Measurements from ENCODE around the gene SPATA19.
"Not testable (repeated sequence)": the region's sequence is repeated elsewhere in the genome, so short reads cannot be mapped to it uniquely, and the experiment has no call there.

SPATA19 gene

DNA sequence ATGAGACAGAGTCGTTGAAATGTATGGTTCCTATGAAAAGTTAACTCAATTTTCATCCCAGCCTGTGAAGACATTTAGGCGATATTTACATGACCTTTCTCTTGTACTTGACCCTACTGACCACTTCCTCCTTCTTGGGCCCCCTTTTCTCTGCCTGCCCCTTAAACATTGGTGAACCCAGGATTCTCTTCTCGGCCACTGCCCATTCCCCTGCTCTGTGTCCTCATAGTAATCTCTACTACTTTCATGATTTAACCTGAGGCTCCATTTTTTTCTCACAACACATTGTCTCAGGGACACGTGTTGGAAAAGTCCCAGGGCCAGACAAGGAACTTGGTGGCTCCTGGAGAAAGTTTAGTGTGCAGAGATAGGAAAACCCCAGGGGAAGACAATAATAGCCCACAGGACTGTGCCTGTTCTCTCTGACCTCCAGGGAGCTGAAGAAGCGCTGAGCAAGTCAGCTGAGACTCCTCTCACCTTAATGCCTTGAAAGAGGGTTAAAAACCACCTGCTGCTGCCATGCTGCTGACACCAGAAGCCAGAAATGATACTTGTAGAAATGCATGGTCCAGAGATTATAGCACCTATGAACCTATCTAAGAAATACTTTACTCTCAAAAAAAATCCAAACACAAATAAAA, 42.5 kb upstream of the SPATA19 start:
- no peak overlapping the region for H3K4me3 ChIP-seq (ENCODE audit: low read length)
- no peak for TF ChIP-seq CTCF (conservative IDR thresholded peaks at IDR 0.05; ENCODE audit: low read depth, low read length)

GRCh38 chr11:133886029-133886428, 40.7 kb upstream of the SPATA19 start:
- H3K4me3 ChIP-seq (ENCODE audit: low read length): no peak overlapping the region
- TF ChIP-seq CTCF (conservative IDR thresholded peaks at IDR 0.05; ENCODE audit: low read depth, low read length): no peak
- DNase-seq (ENCODE audit: low read depth): no peak

More for the DNA sequence above, 42.5 kb upstream of the SPATA19 start:
- no peak for DNase-seq (ENCODE audit: low read depth)

DNA sequence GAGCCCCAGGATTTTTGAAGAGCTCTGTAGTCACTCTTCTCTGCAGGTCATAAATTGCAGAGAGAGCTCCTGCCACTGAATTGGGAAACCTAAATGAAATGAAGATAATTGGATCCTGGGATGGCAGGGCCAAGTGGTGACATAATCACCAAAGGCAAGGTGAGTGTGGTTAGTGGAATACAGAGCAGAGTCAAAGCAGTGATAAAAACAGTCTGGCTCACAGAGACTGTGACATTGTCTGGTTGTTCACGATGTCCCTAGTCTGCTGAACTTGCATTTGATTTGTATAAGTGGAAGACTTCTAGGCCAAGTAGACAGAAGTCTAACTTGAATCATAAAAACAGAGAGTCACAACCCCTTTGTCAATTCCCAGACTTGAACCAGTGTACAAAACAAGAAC, 26.8 kb upstream of the SPATA19 start:
- no peak for DNase-seq (ENCODE audit: low read depth)
- TF ChIP-seq CTCF (conservative IDR thresholded peaks at IDR 0.05; ENCODE audit: low read depth, low read length): no peak

DNA sequence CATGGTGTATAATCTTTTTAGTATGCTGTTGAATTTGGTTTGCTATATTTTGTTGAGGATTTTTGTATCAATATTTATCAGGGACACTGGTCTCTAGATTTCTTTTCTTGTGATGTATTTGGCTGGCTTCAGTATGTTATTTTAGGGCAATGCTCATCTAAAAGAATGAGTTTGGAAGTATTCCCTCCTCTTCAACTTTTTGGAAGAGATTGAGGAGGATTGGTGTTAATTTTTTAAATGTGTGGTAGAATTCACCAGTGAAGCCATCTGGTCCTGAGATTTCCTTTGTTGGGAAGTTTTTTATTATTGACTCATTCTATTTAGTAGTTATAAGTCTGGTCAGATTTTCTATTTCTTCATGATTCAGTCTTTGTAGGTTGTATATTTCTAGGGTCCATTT, 22.1 kb upstream of the SPATA19 start:
- no peak for TF ChIP-seq CTCF (conservative IDR thresholded peaks at IDR 0.05; ENCODE audit: low read depth, low read length)
- no peak for DNase-seq (ENCODE audit: low read depth)
- no peak overlapping the region for H3K4me3 ChIP-seq (ENCODE audit: low read length)

More for the DNA sequence above, 26.8 kb upstream of the SPATA19 start:
- no peak overlapping the region for H3K4me3 ChIP-seq (ENCODE audit: low read length)

GRCh38 chr11:133865466-133865865, 20.2 kb upstream of the SPATA19 start:
- no peak for TF ChIP-seq CTCF (conservative IDR thresholded peaks at IDR 0.05; ENCODE audit: low read depth, low read length)
- no peak overlapping the region for H3K4me3 ChIP-seq (ENCODE audit: low read length)
- no peak for DNase-seq (ENCODE audit: low read depth)

DNA sequence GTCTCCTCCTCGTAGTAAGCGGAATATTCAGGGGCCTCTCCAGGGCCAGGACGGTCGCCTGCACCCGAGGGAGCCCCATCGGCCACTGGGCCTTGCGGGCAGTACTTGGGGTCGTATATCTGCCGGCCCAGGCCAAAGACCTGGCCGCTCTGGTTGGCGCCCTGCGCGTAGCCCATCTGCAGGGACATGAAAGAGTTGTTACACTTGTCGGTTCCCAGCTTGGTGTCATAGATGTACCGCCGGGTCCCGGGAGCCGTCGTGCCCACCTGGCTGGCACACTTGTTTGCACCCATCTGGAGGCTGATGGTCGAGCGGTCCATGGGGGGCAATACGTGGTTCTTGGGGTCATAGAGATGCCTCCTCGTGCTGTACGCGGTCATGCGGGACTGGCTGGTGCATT, 19.4 kb upstream of the SPATA19 start:
- no peak overlapping the region for H3K4me3 ChIP-seq (ENCODE audit: low read length)
- DNase-seq (ENCODE audit: low read depth): no peak
- TF ChIP-seq CTCF (conservative IDR thresholded peaks at IDR 0.05; ENCODE audit: low read depth, low read length): no peak

DNA sequence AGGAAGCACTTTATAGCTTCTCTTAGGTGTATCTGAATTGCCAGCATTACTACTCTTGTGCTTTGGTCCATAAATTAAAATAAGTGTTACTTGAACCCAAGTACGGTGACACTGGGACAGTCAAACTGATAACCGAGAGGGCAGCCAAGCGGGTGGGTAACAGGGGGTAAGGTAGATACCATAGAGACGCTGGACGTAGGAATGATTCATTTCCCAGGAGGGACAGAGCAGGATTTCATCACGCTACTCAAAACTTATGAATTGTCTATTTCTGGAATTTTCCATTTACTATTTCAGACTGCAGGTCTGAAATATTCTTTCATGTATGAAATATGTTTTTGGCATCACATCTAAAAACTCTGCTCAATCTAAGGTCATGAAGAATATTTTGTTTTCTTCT, 14.8 kb upstream of the SPATA19 start:
- TF ChIP-seq CTCF (conservative IDR thresholded peaks at IDR 0.05; ENCODE audit: low read depth, low read length): no peak
- no peak overlapping the region for H3K4me3 ChIP-seq (ENCODE audit: low read length)
- no peak for DNase-seq (ENCODE audit: low read depth)

DNA sequence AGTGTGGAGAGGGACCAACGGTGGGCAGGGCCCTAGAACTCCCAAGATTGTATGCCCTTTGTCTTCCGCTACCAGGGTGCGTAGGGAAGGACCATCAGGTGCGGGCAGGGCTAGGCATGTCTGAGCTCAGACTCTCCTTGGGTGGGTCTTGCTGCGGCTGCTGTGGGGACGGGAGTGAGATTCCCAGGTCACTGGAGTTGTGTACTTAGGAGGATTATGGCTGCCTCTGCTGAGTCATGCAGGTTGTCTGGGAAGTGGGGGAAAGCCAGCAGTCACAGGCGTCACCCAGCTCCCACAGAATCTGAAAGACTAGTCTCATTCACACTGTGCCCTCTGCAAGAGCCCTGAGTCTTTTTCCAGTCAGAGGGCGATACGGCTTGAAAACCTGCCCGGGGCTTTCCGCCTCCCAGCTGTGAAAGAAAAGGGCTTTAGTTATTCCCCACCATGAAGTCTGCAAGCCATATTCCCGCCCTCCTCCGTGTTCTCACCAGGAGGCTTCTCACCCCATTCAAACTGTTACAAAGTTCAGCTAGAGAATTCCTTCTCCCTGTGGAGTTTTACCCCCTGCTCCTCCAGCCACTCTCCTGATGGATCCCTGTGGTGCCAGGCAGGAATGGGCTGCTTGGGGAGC, 9.1 kb upstream of the SPATA19 start:
- H3K4me3 ChIP-seq (ENCODE audit: low read length): not testable (repeated sequence)
- DNase-seq (ENCODE audit: low read depth): peak; percentile 70

All from retinal pigment epithelial cell (primary cell).